HG03139 (cell line): Measurements from ENCODE around the gene STAB2.
"Not testable (repeated sequence)": the region's sequence is repeated elsewhere in the genome, so short reads cannot be mapped to it uniquely, and the experiment has no call there.

Source experiments
- ATAC-seq: cut with Tn5 transposase; IDR thresholded peaks from one replicate; pipeline ENCODE4 v1.9.1; 2021; ENCODE audit not compliant: unreplicated experiment

Gene STAB2

GRCh38 chr12:103805655-103806360 lies 218.7 kb downstream of the STAB2 start:
- ATAC-seq: no peak

- no peak for ATAC-seq
These were observed 219.7 kb downstream of the STAB2 start for GRCh38 chr12:103806803-103807202.

GRCh38 chr12:103807561-103808238 lies 220.6 kb downstream of the STAB2 start:
- ATAC-seq: no peak

GRCh38 chr12:103808239-103808880 lies 221.3 kb downstream of the STAB2 start:
- no peak for ATAC-seq

GRCh38 chr12:103809154-103809553 lies 222.1 kb downstream of the STAB2 start:
- ATAC-seq: no peak

GRCh38 chr12:103809639-103810038 lies 222.6 kb downstream of the STAB2 start:
- ATAC-seq: not testable (repeated sequence)

- ATAC-seq: no peak
These were observed 223.0 kb downstream of the STAB2 start for GRCh38 chr12:103810111-103810510.

- no peak for ATAC-seq
These were observed 224.7 kb downstream of the STAB2 start for GRCh38 chr12:103811791-103812190.

GRCh38 chr12:103812789-103813188 lies 225.7 kb downstream of the STAB2 start:
- ATAC-seq: no peak

- no peak for ATAC-seq
These were observed 226.4 kb downstream of the STAB2 start for GRCh38 chr12:103813426-103813825.

- ATAC-seq: no peak
These were observed 226.9 kb downstream of the STAB2 start for GRCh38 chr12:103813949-103814348.

- ATAC-seq: no peak
These were observed 227.4 kb downstream of the STAB2 start for GRCh38 chr12:103814436-103814835.
